ENCODE results near the gene FBXO27.

- no peak for TF ChIP-seq CTCF (IDR thresholded peaks at IDR 0.05; ENCODE audit: low read length)
- TF ChIP-seq EZH2 (IDR thresholded peaks at IDR 0.05; ENCODE audit: borderline replicate concordance, low read length): no peak
These were observed 56.5 kb downstream of the FBXO27 start for GRCh38 chr19:38975861-38976271.
